GM19395 (cell line): ENCODE data around the gene MLXIPL.
"Not testable (repeated sequence)": the region's sequence is repeated elsewhere in the genome, so short reads cannot be mapped to it uniquely, and the experiment has no call there.

Source experiments
- ATAC-seq: cut with Tn5 transposase; IDR thresholded peaks from one replicate; pipeline ENCODE4 v1.9.1; 2021; ENCODE audit warnings: mild to moderate bottlenecking, moderate library complexity; ENCODE audit not compliant: unreplicated experiment

The MLXIPL gene

GRCh38 chr7:73645643-73646174 is 21.4 kb upstream of the MLXIPL start:
- no peak for ATAC-seq

GRCh38 chr7:73644688-73645286 is 20.5 kb upstream of the MLXIPL start:
- no peak for ATAC-seq

GRCh38 chr7:73642834-73643233 is 18.5 kb upstream of the MLXIPL start:
- ATAC-seq, result no peak

GRCh38 chr7:73638911-73639310 is 14.6 kb upstream of the MLXIPL start:
- ATAC-seq, result no peak

- no peak for ATAC-seq
Observed at GRCh38 chr7:73635428-73636200, 11.3 kb upstream of the MLXIPL start.

GRCh38 chr7:73633844-73634243 is 9.5 kb upstream of the MLXIPL start:
- ATAC-seq, result no peak

- ATAC-seq, result no peak
Observed at GRCh38 chr7:73633323-73633722, 9.0 kb upstream of the MLXIPL start.

- no peak for ATAC-seq
Observed at GRCh38 chr7:73631558-73631957, 7.2 kb upstream of the MLXIPL start.

- no peak for ATAC-seq
Observed at GRCh38 chr7:73628504-73628903, 4.2 kb upstream of the MLXIPL start.

GRCh38 chr7:73626814-73627213 is 2.5 kb upstream of the MLXIPL start:
- ATAC-seq, result no peak

GRCh38 chr7:73625276-73625675 is 954 bp upstream of the MLXIPL start:
- no peak for ATAC-seq

GRCh38 chr7:73624669-73625001 is 313 bp upstream of the MLXIPL start:
- ATAC-seq, result no peak

GRCh38 chr7:73622909-73623797 is 1.2 kb downstream of the MLXIPL start:
- ATAC-seq, result no peak

- no peak for ATAC-seq
Observed at GRCh38 chr7:73622527-73622908, 1.8 kb downstream of the MLXIPL start.

GRCh38 chr7:73621168-73622063 is 2.9 kb downstream of the MLXIPL start:
- no peak for ATAC-seq

- ATAC-seq, result not testable (repeated sequence)
Observed at GRCh38 chr7:73619394-73619793, 4.9 kb downstream of the MLXIPL start.

GRCh38 chr7:73618538-73618937 is 5.8 kb downstream of the MLXIPL start:
- no peak for ATAC-seq

GRCh38 chr7:73617520-73617919 is 6.8 kb downstream of the MLXIPL start:
- not testable (repeated sequence) for ATAC-seq

- no peak for ATAC-seq
Observed at GRCh38 chr7:73615886-73616285, 8.4 kb downstream of the MLXIPL start.

- ATAC-seq, result not testable (repeated sequence)
Observed at GRCh38 chr7:73614937-73615336, 9.4 kb downstream of the MLXIPL start.
